Medulla oblongata (tissue), 1 donor: Measurements from ENCODE around the gene MPZL3.

Source experiments
- DNase-seq: peaks from one replicate; pipeline ENCODE4 v3.0.0-alpha.2; 2015; ENCODE audit errors: extremely low spot score

Gene MPZL3

GRCh38 chr11:118232659-118233058, 19.5 kb downstream of the MPZL3 start:
- no peak for DNase-seq

DNA sequence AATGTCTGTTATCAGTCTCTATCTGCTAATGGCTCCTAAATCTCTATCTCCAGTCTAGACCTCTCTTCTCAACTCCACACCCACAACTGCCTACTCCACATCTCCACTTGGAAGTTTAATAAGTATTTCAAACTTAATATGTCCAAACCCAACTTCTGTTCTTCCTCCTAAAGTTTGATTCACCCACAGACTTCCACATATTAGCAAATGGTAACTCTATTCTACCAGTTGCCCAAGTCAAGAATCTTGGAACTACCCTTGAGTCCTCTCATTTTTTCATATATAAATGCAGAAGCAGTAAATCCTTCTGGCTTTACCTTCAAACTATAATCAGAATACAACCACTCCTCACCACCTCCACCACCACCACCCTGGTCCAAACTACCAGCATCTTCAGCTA, 20.7 kb downstream of the MPZL3 start:
- no peak for DNase-seq

- no peak for DNase-seq
Measured at GRCh38 chr11:118230088-118230487, 22.1 kb downstream of the MPZL3 start.

DNA sequence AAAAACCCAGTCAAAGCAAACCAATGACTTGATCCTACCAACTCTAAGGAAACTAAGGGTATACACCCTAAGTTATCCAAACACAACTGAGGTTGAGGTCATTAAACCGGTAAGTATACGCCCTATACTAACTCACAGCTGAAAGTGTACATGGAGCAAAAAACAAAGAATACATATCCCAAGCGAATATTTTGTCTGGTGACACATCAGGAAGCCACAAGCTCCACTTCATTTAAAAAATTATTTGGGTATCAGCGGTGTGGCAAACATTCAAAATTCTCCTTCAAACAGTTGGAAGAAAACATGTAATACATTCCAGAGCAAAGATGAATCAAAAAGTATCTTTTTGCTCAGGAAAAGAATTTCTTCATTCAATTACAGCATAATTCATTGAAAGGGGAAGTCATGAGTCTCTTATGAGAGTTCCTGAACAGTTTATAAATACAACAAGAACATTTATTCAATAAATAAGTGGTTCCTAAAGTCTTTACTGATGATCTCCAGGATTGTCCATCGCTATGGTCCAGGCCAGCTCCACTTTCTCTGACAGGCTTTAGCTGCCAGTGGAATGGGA, 22.8 kb downstream of the MPZL3 start:
- DNase-seq = no peak

DNA sequence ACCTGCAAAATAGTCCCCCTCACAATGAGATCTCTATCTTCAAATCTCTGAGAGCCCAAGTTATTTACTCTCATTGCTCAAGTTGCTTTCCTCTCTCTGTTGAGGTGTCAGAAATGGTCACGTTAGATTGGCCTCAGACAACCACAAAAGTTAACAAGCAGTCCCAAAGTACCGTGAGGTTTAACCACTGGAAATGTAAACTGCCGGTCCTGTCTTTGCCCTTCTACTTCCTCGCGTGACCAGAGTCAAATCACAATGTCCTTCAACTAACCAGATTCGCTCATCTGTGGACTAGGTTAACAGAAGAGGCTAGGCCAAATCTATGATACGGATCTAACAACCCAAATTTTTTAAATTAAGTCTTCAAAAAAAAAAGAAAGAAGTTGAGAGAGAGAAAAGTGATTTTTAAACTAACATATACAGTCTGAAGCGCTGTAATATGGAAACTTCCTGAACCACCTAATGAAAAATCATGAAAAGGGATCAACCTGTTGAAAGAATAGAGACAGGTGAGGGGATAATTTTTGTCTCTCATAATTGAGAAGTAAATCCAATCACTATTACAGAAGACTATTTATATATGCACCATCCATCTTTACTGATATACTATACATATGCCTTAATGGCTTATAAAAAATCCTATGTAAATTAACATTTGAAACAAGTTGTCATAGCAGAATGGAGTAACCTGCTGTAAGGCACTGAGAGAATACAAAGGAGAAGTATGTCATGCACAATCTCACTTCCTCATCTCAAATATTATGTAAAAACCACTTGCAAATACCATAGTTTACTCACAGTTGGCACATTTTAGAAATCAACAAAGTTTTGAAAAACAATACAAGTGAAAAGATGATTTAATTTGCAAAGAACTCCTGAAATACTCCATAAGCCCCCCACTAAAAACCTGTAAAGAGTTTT, 24.0 kb downstream of the MPZL3 start:
- no peak for DNase-seq

DNA sequence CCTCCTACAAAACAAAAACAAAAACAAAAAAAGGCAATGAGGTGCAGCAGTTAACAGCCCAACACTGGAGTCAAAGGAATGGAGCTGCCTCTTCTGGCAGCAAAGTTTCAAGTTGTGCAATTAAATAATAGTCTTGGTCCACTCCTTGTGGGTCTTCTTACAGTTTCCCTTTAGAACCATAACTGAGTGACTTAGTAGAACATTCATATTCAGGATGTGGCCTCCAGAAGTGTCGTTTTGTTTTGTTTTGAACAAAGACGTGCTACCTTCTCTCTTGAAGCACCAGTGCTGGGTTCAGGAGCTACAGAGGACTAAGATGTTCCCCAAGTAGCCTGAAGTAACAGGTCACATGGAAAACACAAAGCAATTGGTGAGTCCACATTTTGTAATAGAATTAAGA, 25.4 kb downstream of the MPZL3 start:
- DNase-seq = no peak

GRCh38 chr11:118226296-118226695, 25.9 kb downstream of the MPZL3 start:
- peak; percentile 37 for DNase-seq

DNA sequence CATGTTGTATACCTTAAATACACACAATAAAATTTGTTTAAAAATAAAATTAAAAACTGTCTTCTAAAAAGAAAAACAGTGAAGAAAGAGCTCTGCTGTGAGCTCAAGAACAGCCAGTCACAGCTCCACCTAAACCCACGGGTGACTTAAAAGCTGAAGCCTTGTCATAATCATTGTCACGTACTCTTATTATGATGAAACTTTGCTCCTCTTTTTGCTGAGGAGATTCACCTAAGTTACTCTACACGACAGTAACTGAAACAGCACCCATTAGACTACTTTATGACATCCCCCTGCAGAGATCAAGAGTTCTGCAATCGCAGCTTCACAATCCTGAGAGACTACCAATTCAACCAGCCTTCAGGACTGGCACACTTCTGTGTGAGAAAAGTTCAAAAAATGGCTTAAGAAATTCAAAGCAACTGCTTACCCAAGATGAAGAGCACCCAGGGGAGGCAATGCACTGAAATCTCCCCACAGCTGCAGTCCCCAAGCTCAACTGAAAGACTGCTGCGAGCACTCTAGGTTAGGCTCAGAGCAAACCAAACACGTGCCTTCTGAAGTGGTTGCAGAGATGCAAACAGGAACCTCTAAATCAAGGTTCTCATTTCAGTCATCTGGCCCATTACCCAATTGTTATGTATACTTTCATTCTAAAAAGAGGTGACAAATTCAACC, 27.5 kb downstream of the MPZL3 start, which contains the start of gene JAML:
Gene JAML (minus strand): TSS at position 501 of the 678 bp plus-strand sequence. CDS start 10,145 bp downstream, outside the sequence.
- peak; percentile 18 for DNase-seq

DNA sequence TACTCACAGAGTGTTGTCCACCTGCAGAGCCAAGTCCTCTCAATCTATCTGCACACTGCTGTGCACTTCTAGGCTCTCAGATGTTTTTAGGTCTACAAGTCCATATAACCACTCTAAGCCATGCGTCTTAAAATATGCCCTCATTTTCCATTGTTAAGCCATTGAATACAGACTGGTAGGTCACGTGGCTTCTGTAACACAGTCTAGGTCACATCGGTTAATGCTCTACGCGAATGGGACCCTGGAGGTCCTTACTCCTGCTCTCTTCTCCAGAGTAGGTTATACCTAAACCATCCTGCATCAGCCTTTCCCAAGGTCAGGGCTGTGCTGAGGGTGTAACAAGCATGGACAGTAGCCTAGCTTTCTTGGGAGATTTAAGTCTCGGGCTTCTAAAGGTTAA, 28.2 kb downstream of the MPZL3 start:
- DNase-seq = no peak

DNA sequence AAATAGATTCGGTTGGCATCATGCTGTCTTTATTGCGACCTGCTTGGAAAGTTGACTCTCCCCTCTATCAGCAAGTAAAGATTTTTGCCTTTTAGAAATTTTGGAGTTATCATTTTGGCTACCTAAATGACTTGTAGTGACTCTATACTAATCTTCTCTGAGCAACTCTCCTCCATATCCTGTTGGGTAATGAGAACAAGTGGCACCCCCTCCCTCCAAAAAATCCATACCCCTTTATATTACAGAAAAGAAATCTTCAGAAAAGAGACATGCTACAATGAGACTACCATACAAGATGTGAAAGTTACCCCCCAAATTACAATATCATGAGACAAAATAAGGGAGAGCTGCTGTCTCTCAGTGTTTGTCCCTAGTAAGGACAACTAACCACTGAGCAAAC, 28.6 kb downstream of the MPZL3 start:
- DNase-seq = no peak

GRCh38 chr11:118222437-118222836, 29.7 kb downstream of the MPZL3 start:
- DNase-seq = no peak

GRCh38 chr11:118221419-118221818, 30.7 kb downstream of the MPZL3 start:
- DNase-seq = no peak

DNA sequence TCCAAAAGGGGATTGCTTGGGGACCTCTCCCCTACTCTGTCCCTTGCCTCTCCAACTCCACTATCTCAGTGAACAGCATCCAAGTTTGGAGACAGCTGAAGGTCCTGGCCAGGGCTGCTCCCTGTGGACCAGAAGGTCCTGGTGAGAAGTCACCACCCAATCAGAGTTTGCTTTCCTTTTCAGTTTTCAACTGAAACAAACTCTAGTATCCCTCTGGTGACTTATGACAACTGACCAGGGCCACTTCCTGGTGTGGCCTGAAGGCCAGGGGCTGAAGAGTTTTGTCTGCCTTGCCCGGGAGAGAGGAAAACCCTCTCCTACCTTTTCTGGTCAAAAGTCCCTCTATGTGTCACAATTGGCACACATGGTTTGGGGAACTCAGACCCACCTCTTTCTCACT, 32.4 kb downstream of the MPZL3 start:
- no peak for DNase-seq

DNA sequence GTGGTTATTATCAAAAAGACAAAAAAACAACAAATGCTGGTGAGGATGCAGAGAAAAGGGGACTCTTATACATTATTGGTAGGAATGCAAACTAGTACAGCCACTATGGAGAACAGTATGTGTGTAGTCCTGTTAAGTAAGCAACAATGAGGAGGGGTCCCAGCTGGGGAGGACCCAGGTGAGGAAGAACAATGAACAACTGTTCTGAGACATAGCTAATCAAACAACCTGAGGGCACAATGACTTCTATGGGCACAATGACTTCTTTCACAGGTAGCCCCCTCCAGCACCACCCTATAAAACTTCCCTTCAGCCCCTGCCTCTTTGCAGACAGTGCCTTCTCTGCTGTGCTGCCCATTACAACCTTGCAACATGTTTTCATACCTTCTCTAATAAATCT, 32.9 kb downstream of the MPZL3 start:
- DNase-seq = no peak

- DNase-seq = no peak
Measured at GRCh38 chr11:118217575-118217974, 34.6 kb downstream of the MPZL3 start.

DNA sequence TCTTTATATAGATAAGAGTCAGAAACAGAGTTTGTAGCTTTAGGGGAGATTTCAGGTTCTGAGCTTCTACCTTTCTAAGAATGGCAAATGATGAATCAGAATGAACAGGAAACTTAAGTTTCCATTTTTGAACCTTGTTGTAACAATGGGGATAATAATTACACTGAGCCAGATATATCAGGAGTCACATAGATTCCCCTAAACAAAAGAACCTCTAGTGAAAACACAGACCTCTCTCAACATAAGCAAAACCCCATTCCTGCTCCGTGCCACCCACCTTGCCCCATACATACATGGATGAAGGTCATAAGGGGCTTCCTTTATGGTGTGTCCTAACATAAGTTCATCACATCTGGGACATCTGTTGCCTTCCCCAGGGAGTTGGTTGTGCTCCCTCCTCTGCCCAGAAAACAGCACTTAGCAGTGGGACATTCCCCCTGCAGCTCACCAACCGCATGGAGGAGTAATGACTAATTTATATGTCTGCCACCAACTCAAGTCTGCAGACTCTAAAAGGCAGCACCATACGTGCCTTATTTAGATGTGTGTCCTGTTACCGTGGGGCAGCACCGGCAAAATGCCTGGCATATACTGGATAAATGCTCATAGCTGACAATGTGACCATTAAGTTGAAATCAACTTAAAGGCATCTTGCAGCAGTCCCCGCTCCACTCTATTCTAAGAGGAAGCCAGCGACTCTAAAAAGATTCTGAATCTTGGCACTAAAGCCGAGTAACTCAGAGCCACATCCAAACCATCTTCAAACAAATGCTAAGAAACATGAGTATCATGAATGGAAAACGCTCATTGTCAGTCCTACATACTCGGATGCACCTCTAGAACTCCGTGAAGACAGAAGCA, 35.3 kb downstream of the MPZL3 start:
- no peak for DNase-seq

DNA sequence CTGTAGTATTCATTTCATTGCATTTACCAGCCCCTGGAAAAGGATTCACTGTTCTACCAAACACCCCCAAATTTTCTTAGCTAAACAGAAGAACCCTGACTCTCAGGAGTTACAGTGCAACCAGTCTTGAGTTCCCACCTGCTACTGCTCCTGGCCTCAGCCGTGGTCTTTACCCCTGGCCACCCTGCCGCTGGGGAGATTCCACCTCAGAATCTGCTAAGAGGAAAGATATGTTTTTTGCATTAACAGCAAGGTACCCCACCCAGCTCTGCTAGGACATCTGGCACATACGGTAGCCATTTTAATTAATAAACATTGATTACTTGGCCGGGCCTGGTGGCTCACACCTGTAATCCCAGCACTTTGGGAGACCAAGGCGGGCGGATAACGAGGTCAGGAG, 36.4 kb downstream of the MPZL3 start:
- DNase-seq = no peak

- no peak for DNase-seq
Measured at GRCh38 chr11:118215262-118215661, 36.9 kb downstream of the MPZL3 start.

DNA sequence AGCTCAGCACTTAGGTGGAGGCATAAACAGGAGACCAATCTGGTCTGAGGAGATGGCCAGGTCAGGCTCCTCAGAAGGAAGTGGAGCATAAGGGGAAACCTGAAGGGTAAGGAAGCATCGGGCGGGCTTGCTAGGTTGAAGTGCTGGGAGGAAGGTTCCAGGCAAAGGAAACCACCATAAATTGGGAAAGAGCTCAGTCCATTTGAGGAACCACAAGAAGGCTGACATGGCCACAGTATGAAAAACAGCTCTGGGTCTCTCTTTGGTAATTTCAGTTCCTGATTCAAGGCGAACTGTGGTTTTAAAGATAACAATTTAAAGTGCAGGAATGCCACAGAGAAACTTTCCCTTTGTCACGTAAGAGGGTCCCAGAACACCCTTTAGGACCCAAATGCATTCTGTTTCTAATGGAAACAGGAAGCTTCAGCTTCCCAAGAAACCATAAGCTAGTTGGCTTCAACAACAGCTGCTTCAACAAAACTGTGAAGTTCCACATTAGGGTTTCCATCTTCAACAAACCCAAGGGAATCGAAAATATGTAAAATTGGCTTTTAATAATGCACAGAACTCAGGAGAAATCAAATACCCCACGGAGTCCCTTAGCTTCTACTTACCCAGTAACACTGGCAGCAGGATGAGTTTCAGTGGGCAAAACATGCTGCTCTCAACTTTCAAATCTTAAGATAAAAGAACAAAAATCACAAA, 37.8 kb downstream of the MPZL3 start:
- peak; percentile 75 for DNase-seq

GRCh38 chr11:118213781-118214180, 38.4 kb downstream of the MPZL3 start:
- no peak for DNase-seq

DNA sequence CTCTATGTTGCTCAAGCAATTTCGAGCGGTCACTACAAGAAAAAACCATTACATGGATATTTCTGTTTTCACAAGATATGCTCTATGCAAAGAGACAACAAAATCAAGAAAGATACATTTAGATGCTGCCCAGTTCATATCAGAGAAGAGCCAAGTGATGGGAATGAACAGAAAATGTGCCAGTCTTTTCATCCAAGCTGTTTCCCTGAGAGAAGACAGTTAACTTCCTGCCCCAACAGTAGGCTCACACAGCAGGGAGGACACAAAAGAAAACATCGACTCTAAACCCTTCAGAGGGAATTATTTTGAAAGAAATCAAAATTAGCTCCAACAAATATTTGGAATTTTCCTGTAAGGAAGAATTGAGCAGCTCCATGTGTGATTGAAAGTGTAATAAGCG, 39.0 kb downstream of the MPZL3 start:
- no peak for DNase-seq
